ENCODE data around the gene AATK.

The AATK gene

DNA sequence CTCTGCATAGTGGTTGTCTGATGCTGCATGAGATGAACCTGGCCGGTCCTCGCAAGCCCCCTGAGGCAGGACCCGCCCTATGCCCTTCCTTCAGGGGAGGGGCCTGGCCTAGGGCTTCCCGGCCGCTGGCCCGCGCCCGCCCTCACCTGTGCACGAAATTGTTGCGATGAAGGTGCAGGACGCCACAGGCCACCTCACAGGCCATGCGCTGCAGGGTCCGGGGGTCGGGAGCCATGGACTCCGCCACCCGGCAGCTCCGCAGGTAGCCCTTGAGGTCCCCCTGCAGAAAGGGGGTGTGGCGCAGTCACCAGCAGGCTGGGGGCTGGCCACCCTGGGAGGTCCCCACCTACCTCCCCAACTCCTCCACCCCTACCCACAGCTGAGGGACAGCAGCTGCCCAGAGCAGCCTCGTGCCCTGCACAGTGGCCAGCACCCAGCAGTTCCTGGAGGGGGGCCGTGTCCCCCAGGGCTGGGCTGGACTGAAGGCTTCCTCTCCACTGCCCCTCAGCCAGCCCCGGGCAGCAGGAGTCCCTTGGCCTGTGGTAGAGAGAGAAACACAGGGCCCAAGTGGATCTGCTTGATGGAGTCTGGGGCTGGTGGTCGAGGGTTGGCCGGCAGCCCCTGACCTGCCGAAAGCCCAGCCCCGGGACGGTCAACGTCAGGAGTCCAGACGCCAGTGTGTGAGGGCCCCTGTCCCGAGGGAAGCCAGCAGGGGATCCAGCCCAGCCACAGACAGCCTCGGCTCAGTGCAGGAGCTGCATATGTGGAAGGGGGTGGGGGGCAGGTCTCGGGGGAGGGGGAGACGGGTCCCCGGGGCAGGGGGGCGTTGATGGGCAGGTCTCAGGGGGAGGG lies 39.5 kb downstream of the AATK start:
- Histone ChIP-seq H3F3A (ENCODE audit: control insufficient read depth, insufficient read depth) (no peaks in the 10 kb centered on the region), H3K4me3 (ENCODE audit: low read length) (no peak overlapping the region), H3K9me3 (ENCODE audit: control insufficient read depth, insufficient read depth, low read length) (no peaks in the 10 kb centered on the region), H4K20me1 (ENCODE audit: control insufficient read depth, insufficient read depth, low read depth, low read length) (no peaks in the 10 kb centered on the region), H3K27ac (ENCODE audit: low read depth, low read length) (no peak overlapping the region), H3K9me2 (replicated peaks; ENCODE audit: control insufficient read depth, low read length) (no peaks in the 10 kb centered on the region), H3K36me3 (ENCODE audit: control insufficient read depth, low read length) (no peaks in the 10 kb centered on the region), H3K4me2 (ENCODE audit: low read length) (no peak overlapping the region), H3K79me2 (ENCODE audit: control insufficient read depth, low read length) (no peaks in the 10 kb centered on the region), H3K4me1 (ENCODE audit: control insufficient read depth, low read length) (no peaks in the 10 kb centered on the region), H3K27me3 (ENCODE audit: control insufficient read depth, low read length) (no peaks in the 10 kb centered on the region)
- TF ChIP-seq CTCF (IDR thresholded peaks at IDR 0.05; ENCODE audit: low read depth, low read length, poor library complexity, severe bottlenecking) (no peak), EZH2phosphoT487 (IDR thresholded peaks at IDR 0.05; ENCODE audit: borderline replicate concordance, low read length) (no peak)

DNA sequence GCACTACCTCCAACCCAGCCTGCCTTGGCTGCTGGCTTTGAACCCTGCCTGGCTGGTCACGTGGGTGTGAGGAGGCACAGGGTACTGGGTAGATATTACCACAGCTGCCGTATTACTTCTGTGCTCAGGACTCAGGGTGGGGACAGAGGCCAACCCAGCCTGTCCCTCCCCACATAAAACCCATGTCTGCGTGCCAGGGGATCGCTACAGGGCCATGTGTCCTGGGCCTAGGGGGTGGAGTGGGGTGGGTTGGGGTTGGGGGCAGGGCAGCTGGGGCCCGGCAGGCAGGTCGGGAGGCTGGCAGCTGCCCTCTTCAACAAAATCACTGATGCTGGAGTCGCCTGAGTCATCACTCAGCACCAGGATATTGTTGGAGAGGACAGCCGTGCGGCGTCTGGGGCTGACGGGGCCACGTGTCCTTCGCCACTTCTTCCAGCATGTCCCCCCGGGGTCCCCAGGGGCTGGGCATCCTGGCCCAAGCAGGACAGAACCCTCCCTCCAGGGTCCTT lies 40.4 kb downstream of the AATK start:
- H3F3A ChIP-seq (ENCODE audit: control insufficient read depth, insufficient read depth) = no peaks in the 10 kb centered on the region
- no peaks in the 10 kb centered on the region for H3K27me3 ChIP-seq (ENCODE audit: control insufficient read depth, low read length)
- H3K27ac ChIP-seq (ENCODE audit: low read depth, low read length) = no peak overlapping the region
- H3K9me2 ChIP-seq (replicated peaks; ENCODE audit: control insufficient read depth, low read length) = no peaks in the 10 kb centered on the region
- TF ChIP-seq CTCF (IDR thresholded peaks at IDR 0.05; ENCODE audit: low read depth, low read length, poor library complexity, severe bottlenecking) (no peak), EZH2phosphoT487 (IDR thresholded peaks at IDR 0.05; ENCODE audit: borderline replicate concordance, low read length) (no peak)
- H3K9me3 ChIP-seq (ENCODE audit: control insufficient read depth, insufficient read depth, low read length) = no peaks in the 10 kb centered on the region
- no peaks in the 10 kb centered on the region for H3K36me3 ChIP-seq (ENCODE audit: control insufficient read depth, low read length)
- H3K4me3 ChIP-seq (ENCODE audit: low read length) = no peak overlapping the region
- H4K20me1 ChIP-seq (ENCODE audit: control insufficient read depth, insufficient read depth, low read depth, low read length) = no peaks in the 10 kb centered on the region
- no peaks in the 10 kb centered on the region for H3K4me1 ChIP-seq (ENCODE audit: control insufficient read depth, low read length)
- H3K4me2 ChIP-seq (ENCODE audit: low read length) = no peak overlapping the region
- no peaks in the 10 kb centered on the region for H3K79me2 ChIP-seq (ENCODE audit: control insufficient read depth, low read length)

DNA sequence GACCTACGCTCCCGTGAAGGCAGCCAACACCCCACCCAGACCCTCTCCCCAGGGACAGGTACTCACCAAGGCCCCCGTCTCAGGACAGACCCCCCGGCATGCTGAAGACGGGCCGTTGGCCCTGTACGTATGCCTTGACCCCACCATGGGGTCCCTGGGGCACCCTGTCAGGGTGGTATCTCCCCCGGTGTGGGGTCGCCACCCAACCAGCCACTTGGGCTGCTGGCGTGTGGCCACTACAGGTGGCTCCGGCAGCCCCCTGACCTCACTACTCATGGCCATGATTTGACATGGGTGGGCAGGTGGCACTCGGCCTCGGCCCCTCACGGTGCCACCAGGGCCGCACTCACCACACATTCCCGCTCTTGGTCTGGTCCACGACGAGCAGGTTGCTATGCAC lies 41.6 kb downstream of the AATK start:
- no peak overlapping the region for H3K27ac ChIP-seq (ENCODE audit: low read depth, low read length)
- H3K9me2 ChIP-seq (replicated peaks; ENCODE audit: control insufficient read depth, low read length) = no peaks in the 10 kb centered on the region
- no peaks in the 10 kb centered on the region for H3K79me2 ChIP-seq (ENCODE audit: control insufficient read depth, low read length)
- no peak overlapping the region for H3K4me3 ChIP-seq (ENCODE audit: low read length)
- H3F3A ChIP-seq (ENCODE audit: control insufficient read depth, insufficient read depth) = no peaks in the 10 kb centered on the region
- no peaks in the 10 kb centered on the region for H3K27me3 ChIP-seq (ENCODE audit: control insufficient read depth, low read length)
- no peaks in the 10 kb centered on the region for H3K36me3 ChIP-seq (ENCODE audit: control insufficient read depth, low read length)
- no peak for TF ChIP-seq EZH2phosphoT487 (IDR thresholded peaks at IDR 0.05; ENCODE audit: borderline replicate concordance, low read length)
- TF ChIP-seq CTCF (IDR thresholded peaks at IDR 0.05; ENCODE audit: low read depth, low read length, poor library complexity, severe bottlenecking) = no peak
- no peaks in the 10 kb centered on the region for H3K9me3 ChIP-seq (ENCODE audit: control insufficient read depth, insufficient read depth, low read length)
- H3K4me1 ChIP-seq (ENCODE audit: control insufficient read depth, low read length) = peaks cover 3% of the 10 kb centered on the region; the same call in 1 of the 2 replicates
- H4K20me1 ChIP-seq (ENCODE audit: control insufficient read depth, insufficient read depth, low read depth, low read length) = no peaks in the 10 kb centered on the region
- no peak overlapping the region for H3K4me2 ChIP-seq (ENCODE audit: low read length)
